IMR-90 (cell line): ENCODE results near the gene RPL6.

Source experiments
- BHLHE40 ChIP-seq: fragments of 150-350 bp; IDR thresholded peaks from 2 replicates; pipeline ENCODE4 v1.6.1; 2016; ENCODE audit warnings: mild to moderate bottlenecking, low read depth, low read length
- CEBPB ChIP-seq: IDR thresholded peaks from 2 replicates; pipeline ENCODE4 v1.6.1; 2012; ENCODE audit warnings: low read depth, low read length, improper control_type of control experiment
- CHD1 ChIP-seq: IDR thresholded peaks from 2 replicates; pipeline ENCODE4 v1.6.1; 2012; ENCODE audit warnings: low read depth, low read length, improper control_type of control experiment
- MAFK ChIP-seq: IDR thresholded peaks from 2 replicates; pipeline ENCODE4 v1.6.1; 2012; ENCODE audit warnings: low read depth, low read length, improper control_type of control experiment
- MAZ ChIP-seq: IDR thresholded peaks from 2 replicates; pipeline ENCODE4 v1.6.1; 2012; ENCODE audit warnings: low read depth, mild to moderate bottlenecking, low read length, improper control_type of control experiment, moderate library complexity, borderline replicate concordance
- POLR2A ChIP-seq: IDR thresholded peaks from 2 replicates; pipeline ENCODE4 v1.6.1; 2012; ENCODE audit warnings: mild to moderate bottlenecking, low read depth, low read length
- RAD21 ChIP-seq: IDR thresholded peaks from 2 replicates; pipeline ENCODE4 v1.6.1; 2012; ENCODE audit warnings: low read length, improper control_type of control experiment
- RCOR1 ChIP-seq: IDR thresholded peaks from 2 replicates; pipeline ENCODE4 v1.6.1; 2012; ENCODE audit warnings: mild to moderate bottlenecking, low read length, improper control_type of control experiment; ENCODE audit not compliant: insufficient replicate concordance
- RFX5 ChIP-seq: IDR thresholded peaks from 2 replicates; pipeline ENCODE4 v1.8.0; 2012; ENCODE audit warnings: low read depth, mild to moderate bottlenecking, low read length, moderate library complexity
- SMC3 ChIP-seq: fragments of 150-350 bp; IDR thresholded peaks from 2 replicates; pipeline ENCODE4 v1.6.1; 2016; ENCODE audit warnings: low read depth, mild to moderate bottlenecking, antibody characterized with exemption, low read length, moderate library complexity
- TF ChIP-seq, protein P1 (sequence below): conservative IDR thresholded peaks from 2 replicates; pipeline ENCODE4 v1.5.1; 2012; ENCODE audit warnings: mild to moderate bottlenecking, low read depth, low read length, improper control_type of control experiment
- TF ChIP-seq, protein P2 (sequence below): fragments of 150-350 bp; IDR thresholded peaks from 2 replicates; pipeline ENCODE4 v1.6.1; 2017; ENCODE audit warnings: mild to moderate bottlenecking, antibody characterized with exemption, low read length, low read depth
- TF ChIP-seq, protein P3 (sequence below): fragments of 150-350 bp; IDR thresholded peaks from 2 replicates; pipeline ENCODE4 v1.6.1; 2016; ENCODE audit warnings: low read depth, mild to moderate bottlenecking, low read length, moderate library complexity, borderline replicate concordance

DNA sequence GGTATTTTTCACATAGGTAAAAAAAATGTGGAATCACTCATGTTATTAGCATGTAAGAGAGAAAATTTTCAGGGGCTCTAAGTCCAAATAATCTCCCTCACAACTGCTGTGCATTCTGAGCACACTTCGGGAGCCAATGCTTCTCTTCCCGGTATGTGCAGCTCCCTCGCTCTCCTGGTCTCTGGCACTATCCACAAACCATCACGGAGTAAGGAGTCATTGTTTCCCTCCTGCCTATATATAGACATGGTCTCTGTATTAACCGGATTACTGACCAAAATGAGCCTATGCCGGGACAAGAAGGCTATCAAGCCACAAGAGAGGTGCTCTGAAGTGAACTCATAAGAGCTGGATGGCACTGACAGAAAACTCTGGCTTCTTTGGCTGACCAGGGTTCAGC, 40.5 kb downstream of the RPL6 start:
- no peak for TF ChIP-seq POLR2A
- no peak for TF ChIP-seq RCOR1
- TF ChIP-seq, protein P1, sequence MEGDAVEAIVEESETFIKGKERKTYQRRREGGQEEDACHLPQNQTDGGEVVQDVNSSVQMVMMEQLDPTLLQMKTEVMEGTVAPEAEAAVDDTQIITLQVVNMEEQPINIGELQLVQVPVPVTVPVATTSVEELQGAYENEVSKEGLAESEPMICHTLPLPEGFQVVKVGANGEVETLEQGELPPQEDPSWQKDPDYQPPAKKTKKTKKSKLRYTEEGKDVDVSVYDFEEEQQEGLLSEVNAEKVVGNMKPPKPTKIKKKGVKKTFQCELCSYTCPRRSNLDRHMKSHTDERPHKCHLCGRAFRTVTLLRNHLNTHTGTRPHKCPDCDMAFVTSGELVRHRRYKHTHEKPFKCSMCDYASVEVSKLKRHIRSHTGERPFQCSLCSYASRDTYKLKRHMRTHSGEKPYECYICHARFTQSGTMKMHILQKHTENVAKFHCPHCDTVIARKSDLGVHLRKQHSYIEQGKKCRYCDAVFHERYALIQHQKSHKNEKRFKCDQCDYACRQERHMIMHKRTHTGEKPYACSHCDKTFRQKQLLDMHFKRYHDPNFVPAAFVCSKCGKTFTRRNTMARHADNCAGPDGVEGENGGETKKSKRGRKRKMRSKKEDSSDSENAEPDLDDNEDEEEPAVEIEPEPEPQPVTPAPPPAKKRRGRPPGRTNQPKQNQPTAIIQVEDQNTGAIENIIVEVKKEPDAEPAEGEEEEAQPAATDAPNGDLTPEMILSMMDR = no peak
- TF ChIP-seq CEBPB = no peak
- TF ChIP-seq, protein P2, sequence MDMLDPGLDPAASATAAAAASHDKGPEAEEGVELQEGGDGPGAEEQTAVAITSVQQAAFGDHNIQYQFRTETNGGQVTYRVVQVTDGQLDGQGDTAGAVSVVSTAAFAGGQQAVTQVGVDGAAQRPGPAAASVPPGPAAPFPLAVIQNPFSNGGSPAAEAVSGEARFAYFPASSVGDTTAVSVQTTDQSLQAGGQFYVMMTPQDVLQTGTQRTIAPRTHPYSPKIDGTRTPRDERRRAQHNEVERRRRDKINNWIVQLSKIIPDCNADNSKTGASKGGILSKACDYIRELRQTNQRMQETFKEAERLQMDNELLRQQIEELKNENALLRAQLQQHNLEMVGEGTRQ = no peak
- no peak for TF ChIP-seq SMC3
- no peak for TF ChIP-seq RAD21
- no peak for TF ChIP-seq MAFK
- TF ChIP-seq BHLHE40 = no peak
- TF ChIP-seq MAZ = no peak
- TF ChIP-seq, protein P3, sequence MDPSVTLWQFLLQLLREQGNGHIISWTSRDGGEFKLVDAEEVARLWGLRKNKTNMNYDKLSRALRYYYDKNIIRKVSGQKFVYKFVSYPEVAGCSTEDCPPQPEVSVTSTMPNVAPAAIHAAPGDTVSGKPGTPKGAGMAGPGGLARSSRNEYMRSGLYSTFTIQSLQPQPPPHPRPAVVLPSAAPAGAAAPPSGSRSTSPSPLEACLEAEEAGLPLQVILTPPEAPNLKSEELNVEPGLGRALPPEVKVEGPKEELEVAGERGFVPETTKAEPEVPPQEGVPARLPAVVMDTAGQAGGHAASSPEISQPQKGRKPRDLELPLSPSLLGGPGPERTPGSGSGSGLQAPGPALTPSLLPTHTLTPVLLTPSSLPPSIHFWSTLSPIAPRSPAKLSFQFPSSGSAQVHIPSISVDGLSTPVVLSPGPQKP = no peak
- no peak for TF ChIP-seq CHD1
- TF ChIP-seq RFX5 = no peak
